Superior temporal gyrus (tissue), 1 donor: ENCODE measurements around the gene IGFALS.

ENCODE experiments used
- DNase-seq: peaks from one replicate; pipeline ENCODE4 v3.0.0-alpha.2; 2016; ENCODE audit errors: extremely low spot score

IGFALS gene

GRCh38 chr16:1766231-1766630 lies 27.3 kb downstream of the IGFALS start:
- DNase-seq, result no peak

- no peak for DNase-seq
Observed at GRCh38 chr16:1765826-1766225, 27.7 kb downstream of the IGFALS start.

GRCh38 chr16:1764971-1765370 lies 28.5 kb downstream of the IGFALS start:
- DNase-seq, result no peak

- no peak for DNase-seq
Observed at GRCh38 chr16:1763521-1764511, 29.7 kb downstream of the IGFALS start.

DNA sequence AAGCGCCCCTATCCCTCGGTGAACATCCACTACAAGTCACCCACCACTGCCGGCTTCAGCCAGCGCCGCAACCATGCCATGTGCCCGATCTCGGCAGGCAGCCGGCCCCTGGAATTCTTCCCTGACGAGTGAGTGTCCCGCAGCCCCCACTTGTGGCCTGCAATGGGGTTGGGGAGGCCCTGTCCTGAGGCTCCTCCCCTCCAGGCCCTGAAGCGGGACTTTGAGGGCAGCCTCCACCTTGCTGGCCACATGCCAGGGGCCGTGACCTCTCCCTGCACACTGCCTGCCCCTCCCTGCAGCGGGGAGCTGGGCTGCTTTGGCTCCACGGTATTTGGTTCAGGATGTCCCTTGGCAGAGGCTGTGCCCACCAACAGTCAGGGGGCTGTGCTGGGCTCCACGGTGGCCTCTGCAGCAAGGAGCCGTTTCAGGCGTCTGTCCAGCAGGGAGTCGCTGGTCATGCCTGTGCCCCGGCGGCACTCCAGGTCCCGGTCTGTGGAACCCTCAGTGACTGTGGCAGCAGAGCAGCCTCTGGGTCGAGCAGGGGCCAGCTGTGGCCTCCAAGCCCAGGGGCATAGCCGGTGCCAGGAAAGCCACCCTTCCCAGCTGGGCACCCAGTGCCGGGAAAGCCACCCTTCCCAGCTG lies 30.5 kb downstream of the IGFALS start:
- DNase-seq, result no peak

- no peak for DNase-seq
Observed at GRCh38 chr16:1762196-1762878, 31.2 kb downstream of the IGFALS start.

GRCh38 chr16:1761751-1762150 lies 31.8 kb downstream of the IGFALS start:
- DNase-seq, result no peak

DNA sequence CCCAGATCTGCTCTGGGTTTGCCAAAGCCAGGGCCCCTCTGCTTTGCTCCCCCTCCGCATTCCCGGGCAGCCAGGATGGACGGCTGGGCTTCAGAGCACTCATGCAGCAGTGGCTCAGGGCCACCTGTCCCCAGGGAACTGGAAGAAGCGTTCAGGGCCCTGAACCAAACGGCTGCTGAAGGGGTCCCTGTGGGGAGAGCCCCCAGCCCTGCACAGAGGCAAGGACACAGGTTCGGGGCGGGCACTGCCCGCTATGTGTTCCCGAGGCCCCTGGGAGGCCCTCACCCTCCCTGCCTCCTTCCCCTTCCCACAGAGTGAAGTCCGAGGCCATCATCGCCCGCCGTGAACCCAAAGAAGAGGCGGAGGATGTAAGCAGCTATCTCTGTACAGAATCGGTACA lies 32.6 kb downstream of the IGFALS start:
- DNase-seq, result no peak

- DNase-seq, result no peak
Observed at GRCh38 chr16:1759511-1759910, 34.0 kb downstream of the IGFALS start.

DNA sequence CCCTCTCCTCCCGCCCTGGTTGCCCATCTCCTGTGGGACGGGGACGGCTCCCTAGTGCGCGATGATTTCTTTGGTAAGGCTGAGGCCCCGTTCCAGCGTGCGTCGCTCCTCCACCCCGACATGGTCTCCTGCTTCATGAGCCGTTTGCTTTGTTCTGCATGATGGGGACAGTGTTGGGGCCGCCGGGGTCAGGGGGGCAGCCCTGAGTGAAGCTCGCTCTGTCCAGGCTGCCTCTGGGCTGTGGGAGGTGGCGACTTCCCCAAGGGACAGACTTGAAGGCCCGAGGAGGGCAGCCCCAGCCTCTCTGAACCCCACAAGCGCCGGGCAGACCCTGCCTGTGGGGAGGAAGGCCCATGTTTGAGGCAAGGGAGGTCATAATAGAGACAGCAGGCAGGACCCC lies 34.6 kb downstream of the IGFALS start:
- DNase-seq, result no peak

DNA sequence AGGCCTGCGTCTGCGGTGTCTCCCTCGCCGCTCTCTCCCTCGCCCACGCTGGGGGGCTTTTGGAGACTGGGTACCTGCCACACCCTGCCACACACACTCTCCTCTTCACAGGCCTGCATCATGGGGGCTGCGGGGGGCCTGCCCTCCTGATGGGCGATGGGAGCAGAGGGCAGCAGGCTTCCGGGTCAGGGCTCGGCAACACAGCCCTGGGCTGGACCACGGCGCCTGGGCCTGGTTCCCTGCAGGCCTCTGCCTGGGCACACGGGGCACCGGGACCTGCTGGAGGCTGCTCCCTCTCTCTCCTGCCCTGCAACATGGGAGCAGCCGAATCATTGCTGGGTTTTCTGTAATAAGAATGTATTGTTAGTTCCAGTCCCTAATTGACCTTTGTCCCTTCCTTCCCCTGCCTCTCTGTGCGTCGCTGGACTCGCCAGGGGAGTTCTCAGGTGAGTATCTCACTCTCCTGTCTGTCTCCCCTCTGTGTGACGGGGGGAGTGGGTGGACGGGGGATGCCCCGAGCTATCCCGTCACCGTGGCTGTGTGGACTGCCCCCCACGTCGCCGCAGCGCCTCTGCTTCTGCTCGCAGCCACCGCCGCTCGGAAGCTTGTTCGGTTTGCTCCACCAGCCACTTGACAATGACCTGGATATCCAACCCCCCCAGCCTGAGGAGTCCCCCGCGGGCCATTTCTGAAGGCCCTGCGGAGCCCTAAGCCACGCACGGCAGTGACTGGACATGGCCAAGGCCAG lies 35.6 kb downstream of the IGFALS start:
- DNase-seq, result no peak

GRCh38 chr16:1754204-1754603 lies 39.3 kb downstream of the IGFALS start:
- no peak for DNase-seq

GRCh38 chr16:1752853-1753252 lies 40.7 kb downstream of the IGFALS start:
- DNase-seq, result no peak

DNA sequence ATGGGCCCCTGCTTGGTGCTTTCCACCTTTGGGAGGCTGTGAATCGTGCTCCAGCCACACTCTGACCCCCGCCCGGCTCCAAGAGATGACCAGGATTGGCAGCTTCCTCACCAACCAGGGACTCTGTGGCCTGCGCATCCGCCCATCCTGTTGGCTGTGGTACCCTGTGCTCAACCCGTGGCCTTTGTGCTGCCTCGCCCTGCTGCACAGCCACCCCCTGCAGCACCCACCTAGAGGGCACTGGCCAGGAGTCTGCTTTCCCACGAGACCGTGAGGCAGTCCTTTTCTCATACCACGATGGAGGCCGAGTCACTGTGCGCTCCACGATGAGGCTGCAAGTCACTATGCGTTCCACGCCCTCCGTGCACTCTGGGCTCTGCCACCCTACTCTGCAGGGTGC lies 41.6 kb downstream of the IGFALS start:
- no peak for DNase-seq

- DNase-seq, result no peak
Observed at GRCh38 chr16:1749152-1750117, 44.1 kb downstream of the IGFALS start.

GRCh38 chr16:1747934-1748333 lies 45.6 kb downstream of the IGFALS start:
- no peak for DNase-seq

DNA sequence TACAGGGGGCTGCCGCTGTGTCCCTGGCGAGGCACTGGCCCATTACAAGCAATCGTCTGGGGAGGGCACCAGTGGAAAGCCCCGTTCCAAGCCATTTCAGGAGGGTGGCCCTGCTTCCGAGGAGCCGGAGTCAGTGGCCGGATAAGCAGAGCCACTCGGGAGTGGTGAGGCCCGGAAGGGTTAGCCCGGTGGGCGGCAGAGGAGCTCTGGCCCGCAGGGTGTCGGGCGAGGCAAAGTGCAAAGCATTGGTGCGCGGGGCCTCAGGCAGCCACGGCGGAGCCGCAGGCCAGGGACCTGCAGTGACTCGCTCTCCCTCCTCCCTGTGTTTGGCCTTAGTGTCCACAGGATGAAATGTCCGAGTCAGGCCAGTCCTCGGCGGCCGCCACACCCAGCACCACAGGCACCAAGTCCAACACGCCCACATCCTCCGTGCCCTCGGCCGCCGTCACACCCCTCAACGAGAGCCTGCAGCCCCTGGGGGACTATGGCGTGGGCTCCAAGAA lies 46.8 kb downstream of the IGFALS start:
- no peak for DNase-seq

DNA sequence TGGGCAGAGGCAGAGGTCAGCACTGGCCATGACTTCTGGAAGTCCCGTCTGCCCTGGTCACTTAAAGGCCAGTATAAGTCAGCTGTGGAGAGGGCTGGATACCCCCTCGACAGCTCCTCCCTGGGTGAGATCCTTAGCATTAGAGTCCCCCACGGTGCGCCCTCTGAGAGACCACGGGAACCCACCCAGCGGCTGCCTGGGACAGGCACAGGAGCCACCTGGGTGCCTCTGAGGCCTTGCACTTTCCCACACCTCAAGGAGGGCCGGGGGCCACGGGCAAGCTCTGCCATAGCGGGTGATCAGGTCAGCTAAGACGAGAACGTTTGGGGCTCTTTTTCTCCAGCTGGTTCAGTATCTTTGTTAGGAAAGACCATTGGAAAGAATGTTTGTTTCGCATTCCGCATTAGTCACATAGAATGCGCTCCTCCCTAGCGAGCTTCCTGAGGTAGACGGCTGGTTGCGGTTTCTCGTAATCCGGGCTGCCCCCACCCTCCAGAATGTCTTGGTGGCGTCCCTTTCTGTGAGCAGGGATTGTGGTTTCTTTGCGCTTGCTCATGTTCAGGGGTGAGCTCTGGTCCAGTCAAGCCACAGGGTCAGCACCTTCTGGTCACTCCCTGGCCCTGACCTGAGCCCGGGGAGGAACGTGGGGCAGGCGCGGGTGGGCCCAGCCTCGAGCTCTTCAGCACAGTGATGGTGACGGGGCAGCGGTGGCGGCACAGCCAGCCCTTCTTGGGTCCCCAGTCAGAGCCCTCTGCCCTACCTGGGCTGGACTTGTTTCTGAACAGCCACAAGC lies 47.4 kb downstream of the IGFALS start:
- no peak for DNase-seq

GRCh38 chr16:1745181-1745899 lies 48.2 kb downstream of the IGFALS start:
- DNase-seq, result no peak
